Loucy (cell line): Measurements from ENCODE around the gene KIF24.

Source experiments
- EZH2phosphoT487 ChIP-seq: fragments of 200-600 bp; IDR thresholded peaks from 2 replicates; pipeline ENCODE4 v1.6.1; 2018; ENCODE audit warnings: antibody characterized with exemption, mild to moderate bottlenecking, moderate library complexity, borderline replicate concordance
- TF ChIP-seq, protein P1 (sequence below): fragments of 200-600 bp; sonication (generic); conservative IDR thresholded peaks from 2 replicates; pipeline ENCODE4 v1.5.1; 2014; ENCODE audit warnings: mild to moderate bottlenecking, antibody characterized with exemption, low read length

DNA sequence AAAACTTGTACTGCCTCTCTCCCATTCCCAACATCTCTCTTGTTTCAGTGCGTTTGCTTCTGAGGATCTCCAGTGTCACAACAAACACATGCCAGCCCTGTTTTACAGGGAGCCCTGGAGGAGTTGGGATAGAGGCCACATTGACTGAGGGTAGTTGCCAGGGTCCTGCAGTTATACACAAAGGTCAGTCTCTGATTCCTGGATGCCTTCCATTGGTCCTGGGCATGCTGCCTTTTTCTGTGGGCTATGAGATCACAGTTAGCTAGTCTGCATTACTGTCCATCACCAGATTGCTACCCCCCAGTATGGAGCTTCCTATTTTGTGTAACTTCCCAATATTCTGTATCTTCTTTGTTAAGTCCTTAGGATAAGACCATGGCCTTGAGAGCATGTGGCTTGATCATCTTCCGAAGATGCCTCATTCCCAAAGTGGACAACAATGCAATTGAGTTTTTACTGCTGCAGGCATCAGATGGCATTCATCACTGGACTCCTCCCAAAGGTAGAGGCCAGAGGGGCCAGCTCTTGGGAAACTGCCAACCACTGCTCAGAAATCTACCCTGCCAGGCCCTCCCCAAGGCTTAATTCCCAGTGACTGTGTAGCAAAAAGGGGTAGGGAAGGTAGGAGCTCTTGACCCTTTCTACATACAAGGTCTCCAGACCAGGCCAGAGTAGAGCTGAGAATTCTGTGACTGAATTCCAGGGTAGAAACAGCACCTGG is 9.8 kb upstream of the KIF24 start:
- TF ChIP-seq, protein P1, sequence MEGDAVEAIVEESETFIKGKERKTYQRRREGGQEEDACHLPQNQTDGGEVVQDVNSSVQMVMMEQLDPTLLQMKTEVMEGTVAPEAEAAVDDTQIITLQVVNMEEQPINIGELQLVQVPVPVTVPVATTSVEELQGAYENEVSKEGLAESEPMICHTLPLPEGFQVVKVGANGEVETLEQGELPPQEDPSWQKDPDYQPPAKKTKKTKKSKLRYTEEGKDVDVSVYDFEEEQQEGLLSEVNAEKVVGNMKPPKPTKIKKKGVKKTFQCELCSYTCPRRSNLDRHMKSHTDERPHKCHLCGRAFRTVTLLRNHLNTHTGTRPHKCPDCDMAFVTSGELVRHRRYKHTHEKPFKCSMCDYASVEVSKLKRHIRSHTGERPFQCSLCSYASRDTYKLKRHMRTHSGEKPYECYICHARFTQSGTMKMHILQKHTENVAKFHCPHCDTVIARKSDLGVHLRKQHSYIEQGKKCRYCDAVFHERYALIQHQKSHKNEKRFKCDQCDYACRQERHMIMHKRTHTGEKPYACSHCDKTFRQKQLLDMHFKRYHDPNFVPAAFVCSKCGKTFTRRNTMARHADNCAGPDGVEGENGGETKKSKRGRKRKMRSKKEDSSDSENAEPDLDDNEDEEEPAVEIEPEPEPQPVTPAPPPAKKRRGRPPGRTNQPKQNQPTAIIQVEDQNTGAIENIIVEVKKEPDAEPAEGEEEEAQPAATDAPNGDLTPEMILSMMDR = no peak
- no peak for TF ChIP-seq EZH2phosphoT487
